ENCODE measurements around the gene CACNA1C.

- TF ChIP-seq CTCF (IDR thresholded peaks at IDR 0.05; ENCODE audit: low read depth, low read length, poor library complexity, severe bottlenecking) (no peak), EZH2phosphoT487 (IDR thresholded peaks at IDR 0.05; ENCODE audit: borderline replicate concordance, low read length) (no peak)
These were observed 230.7 kb downstream of the CACNA1C start for GRCh38 chr12:2283480-2283879.

Measured in DOHH2 (cell line).